Activated CD4-positive, alpha-beta T cell treated with anti-CD3 and anti-CD28 coated beads, Interleukin-2, amount 50 U/mL, for 16 hours (primary cell): ENCODE data around the gene IL23R.
"Not testable (repeated sequence)": the region's sequence is repeated elsewhere in the genome, so short reads cannot be mapped to it uniquely, and the experiment has no call there.

Experiments used
- DNase-seq: peaks from one replicate; pipeline ENCODE4 v3.0.0-alpha.2; 2020

IL23R gene

DNA sequence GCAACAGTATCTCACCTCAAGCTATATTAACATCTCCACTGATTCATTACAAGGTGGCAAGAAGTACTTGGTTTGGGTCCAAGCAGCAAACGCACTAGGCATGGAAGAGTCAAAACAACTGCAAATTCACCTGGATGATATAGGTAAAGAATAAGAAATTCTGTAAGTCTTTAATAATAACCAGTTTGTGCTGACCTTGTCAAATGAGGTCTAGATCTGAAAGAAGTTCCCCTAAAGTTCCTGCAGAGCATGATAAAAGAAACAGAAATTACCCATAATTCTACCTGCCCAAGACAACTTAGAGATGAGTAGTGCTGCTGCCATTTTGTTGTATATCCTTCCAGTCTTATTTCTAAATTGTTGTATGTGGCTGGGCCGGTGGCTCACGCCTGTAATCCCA is 34.5 kb downstream of the IL23R start:
- DNase-seq, result no peak

DNA sequence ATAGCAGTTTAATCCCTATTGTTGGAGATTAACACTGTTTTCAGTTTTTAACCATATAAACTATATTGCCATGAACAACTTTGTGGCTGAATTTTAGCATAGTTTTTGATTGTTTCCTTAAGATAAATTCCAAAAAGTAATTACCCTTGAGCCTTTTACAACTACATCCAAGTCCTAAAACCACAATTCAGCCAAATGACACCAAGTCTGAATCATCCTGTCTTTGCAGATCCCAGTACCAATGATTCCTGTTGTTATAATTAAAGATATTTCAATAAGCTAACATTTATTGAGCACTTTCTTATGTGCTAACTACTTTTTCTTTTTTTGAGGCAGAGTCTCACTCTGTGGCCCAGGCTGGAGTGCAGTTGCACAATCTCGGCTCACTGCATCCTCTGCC is 35.6 kb downstream of the IL23R start:
- no peak for DNase-seq

DNA sequence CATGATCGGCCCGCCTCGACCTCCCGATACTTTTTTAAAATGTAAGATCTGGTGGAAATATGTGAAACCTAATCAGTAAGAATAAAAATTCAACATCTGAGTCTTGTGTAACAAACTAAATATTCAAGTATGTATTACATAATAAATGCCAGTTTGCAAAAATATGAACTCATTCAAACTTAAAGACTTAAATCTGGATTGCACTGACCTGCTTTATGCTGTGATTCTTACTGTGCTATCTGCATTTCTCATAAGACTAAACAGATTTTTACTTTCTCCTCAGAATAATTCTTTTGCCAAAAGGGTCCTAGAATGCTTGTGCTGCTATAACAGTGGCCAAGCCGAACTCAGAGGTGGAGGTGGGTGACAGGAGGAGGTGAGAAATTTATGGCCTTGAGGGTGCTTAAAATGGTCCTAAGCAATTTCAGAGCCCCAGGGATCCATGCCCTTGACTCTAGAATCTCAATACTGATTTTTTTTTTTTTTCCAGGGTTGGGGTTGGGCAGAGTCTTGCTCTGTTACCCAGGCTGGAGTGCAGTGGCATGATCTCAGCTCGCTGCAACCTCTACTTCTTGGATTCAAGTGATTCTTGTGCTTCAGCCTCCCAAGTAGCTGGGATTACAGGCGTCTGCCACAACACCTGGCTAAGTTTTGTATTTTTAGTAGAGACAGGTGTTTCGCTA is 38.2 kb downstream of the IL23R start:
- DNase-seq, result no peak

DNA sequence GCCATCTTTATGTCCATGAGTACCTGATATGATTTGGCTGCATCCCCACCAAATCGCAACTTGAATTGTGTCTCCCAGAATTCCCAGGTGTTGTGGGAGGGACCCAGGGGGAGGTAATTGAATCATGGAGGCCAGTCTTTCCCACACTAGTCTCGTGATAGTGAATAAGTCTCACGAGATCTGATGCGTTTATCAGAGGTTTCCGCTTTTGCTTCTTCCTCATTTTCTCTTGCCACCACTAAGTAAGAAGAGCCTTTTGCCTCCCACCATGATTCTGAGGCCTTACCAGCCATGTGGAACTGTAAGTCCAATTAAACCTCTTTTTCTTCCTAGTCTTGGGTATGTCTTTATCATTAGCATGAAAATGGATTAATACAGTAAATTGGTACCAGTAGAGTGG is 41.1 kb downstream of the IL23R start:
- not testable (repeated sequence) for DNase-seq

DNA sequence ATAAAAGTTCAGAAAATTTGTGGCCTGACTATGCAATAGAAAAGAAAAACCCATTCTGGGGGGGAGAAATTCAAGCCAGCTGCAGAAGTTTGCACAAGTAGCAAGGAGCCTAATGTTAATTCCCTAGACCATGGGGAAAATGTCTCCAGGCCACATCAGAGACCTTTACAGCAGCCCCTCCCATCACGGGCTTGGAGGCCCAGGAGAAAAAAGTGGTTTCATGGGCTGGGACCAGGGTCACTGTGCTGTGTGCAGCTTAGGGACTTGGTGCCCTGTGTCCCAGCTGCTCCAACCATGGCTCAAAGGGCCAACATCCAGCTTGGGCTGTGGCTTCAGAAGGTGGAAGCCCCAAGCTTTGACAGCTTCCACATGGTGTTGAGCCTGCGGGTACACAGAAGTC is 42.0 kb downstream of the IL23R start:
- no peak for DNase-seq

DNA sequence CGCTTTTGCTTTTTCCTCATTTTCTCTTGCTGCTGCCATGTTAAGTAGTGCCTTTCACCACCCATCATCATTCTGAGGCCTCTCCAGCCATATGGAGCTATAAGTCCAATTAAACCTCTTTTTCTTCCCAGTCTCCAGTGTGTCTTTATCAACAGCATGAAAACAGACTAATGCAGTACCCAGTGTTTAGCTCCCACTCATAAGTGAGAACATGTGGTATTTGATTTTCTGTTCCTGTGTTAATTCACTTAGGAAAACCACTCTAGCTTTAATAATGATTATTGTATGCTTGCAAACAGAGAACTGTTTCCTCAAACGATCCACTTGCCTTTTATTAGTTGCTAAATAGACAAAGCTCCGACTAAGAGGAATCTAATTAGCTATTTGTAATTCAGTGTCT is 43.3 kb downstream of the IL23R start:
- DNase-seq, result no peak

DNA sequence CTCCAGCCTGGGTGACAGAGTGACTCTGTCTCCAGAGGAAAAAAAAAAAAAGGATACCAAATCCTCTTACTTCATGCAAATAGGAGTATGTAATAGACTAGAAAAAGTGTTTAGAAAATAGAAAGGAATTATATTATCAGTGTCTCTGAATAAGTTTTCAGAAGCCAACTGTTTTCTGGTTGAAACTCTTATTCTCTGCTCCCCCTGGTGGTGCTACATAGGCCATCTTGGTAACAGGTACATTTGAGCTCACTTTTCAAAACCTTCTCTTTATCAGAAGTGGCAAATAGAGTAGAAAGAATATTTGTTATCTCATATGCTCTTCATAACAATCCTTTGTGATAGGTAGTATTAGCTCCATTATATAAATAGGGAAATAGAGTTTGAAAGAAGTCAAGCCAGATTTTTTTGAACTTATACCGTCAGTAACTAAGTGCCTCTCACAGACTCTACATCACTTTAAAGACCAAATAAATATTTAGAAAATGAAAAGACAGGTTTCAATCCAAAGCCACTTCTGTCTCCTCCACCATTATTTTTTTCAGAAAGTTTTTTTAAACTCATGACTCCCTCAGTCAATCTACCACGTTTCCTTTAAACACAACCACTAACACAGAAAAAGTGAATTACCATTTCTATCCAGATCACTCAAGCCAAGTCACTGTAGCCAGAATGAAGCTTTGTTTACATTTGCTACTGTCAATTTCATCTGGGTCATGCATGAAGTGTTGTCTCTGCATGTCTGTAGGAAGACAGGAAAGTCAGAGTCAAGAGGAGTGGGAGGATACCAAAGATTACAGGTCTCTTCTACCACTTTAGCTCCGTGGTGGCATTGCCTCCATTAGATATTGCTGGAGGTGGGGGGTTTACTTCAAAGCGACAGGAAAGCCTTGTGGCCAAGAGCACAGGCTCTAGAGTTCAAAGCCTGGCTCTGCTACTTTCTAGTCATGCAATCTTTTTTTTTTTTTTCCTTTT is 45.6 kb downstream of the IL23R start:
- peak; percentile 70 for DNase-seq

DNA sequence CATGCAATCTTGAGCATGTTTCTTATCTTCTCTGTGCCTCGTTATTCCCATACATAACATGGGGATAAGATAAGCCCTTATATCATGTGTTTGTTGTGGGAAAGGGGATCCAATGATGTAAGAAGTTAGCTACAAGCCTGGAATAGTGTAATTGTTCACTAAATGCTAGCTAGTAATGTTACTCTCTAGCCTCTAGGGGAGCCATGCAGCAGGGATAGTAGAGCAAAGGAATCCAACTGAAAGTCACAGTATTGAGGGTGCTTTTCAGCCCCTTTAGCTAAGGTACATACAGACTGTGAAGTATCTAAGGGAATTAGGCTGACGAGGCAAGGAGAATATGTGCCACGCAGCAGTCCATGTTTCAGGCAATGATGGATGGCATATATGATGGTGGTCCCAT is 46.9 kb downstream of the IL23R start:
- DNase-seq, result peak; percentile 28

DNA sequence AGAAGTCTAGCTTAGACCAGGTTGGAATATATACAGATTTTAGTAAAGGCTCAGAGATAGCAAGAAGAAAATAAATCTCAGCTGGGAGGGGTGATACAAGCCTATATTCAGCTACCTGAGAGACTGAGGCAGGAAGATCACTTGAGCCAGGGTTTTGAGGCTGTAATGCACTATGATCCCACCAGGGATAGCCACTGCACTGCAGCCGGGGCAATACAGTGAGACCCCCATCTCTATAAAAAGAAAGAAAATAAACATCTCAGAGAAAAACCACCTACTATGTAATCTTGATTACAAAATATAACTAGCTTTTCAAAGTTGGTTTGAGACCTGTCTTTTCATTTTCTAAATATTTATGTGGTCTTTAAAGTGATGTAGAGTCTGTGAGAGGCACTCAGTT is 47.7 kb downstream of the IL23R start:
- DNase-seq, result no peak

DNA sequence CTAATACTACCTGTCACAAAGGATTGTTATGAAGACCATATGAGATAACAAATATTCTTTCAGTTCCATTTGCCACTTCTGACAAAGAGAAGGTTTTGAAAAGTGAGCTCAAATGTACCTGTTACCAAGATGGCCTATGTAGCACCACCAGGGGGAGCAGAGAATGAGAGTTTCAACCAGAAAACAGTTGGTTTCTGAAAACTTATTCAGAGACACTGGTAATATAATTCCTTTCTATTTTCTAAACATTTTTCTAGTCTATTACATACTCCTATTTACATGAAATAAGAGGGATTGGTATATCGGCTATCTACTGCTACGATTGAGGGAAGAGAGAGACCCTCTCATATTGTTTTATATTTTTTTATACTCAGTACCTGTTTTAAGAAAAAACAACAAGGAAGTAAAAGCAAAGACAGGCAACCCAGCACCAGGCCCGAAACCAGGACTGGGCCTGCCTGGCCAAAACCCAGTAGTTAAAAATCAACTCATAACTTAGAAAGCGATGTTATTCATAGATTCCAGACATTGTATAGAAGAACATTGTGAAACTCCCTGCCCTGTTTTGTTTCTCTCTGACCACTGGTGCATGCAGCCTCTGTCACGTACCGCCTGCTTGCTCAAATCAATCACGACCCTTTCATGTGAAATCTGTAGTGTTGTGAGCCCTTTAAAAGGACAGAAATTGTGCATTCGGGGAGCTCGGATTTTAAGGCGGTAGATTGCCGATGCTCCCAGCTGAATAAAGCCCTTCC is 48.3 kb downstream of the IL23R start:
- peak; percentile 61 for DNase-seq

DNA sequence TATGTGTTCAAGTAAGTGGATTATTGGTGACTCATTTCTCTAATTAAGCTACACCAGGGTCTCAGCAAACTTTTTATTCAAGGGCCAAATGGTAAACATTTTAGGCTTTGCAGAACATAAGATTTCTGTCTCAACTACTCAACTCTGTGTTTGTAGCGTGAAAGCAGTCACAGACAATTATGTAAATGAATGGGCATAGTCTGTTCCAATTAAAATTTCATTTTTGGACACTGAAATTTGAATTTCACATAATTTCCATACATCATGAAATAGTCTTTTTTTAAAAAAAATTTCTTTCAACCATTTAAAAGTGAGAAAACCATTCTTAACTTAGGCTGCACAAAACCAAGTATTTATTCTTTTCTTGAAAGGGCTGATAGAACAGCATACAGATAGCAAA is 50.1 kb downstream of the IL23R start:
- DNase-seq, result no peak

DNA sequence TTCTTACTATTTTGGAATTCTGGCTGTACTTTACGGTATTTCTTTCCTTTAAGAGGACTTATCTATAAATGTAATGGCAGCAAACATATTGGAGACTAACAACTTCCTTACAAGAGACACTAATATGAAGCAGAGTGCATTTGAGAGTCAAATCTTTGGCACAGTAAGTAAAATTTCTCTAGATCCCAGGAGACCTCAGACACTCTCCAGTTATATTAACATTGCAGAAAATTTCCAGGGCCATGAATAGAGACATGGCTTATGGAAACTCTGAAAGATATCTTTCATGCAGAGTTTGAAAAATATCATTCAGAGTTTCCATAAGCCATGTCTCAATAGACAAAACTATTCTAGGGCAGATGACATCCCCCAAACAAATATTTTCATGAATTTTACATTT is 51.2 kb downstream of the IL23R start:
- DNase-seq, result no peak

DNA sequence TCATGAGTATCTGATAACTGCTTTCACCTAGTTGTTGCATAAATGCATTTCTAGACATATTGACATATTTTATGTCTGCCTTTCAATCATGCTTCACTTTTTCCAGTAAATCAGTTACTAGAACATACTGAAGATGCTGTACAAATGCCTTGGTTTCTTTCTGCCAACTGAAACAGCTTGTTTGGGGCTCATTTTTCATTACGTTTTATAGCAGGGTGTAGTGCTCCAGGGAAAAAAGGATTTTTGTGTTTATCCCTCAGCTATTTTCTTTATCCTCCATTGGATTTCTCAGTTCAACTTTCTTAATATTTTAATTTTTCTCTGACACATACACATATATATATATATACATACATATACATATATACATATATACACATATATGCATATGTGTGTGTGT is 51.7 kb downstream of the IL23R start:
- no peak for DNase-seq

DNA sequence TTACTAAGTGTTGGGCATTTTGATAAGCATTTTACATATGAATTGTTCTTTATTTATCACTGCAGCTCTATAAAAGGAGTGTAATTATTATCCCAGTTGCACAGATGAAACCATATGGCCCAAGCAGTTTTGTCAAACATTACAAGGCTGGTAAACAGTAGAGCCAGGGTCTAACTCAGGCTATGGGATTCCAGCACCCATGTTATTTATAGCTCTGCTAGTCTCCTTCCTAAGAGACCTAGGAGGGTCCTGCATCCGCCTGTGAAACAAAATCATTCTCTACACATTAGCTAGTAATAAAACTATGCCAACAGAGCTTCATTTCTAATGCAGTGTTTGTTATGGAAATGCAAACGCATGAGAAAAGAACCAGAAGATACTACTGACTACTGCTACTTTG is 58.6 kb downstream of the IL23R start:
- no peak for DNase-seq

DNA sequence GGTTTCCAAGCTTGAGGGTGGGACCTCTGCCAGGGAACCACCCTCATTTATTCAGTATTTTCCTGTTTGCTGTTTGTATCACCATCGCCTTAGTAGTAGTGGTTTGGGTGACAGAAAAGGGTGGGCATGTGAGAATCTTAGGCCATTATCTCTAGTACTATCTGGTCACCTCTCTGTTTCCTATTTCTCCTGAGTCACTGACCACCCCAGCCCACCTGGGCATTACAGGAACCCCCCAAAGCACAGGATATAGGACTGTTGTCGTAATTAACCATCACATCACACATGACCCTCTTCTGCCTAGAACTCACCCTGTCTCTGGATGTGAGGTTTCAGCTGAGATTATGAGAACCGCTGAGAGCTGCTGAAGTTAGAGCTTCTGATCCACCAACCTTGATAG is 60.4 kb downstream of the IL23R start:
- DNase-seq, result no peak

DNA sequence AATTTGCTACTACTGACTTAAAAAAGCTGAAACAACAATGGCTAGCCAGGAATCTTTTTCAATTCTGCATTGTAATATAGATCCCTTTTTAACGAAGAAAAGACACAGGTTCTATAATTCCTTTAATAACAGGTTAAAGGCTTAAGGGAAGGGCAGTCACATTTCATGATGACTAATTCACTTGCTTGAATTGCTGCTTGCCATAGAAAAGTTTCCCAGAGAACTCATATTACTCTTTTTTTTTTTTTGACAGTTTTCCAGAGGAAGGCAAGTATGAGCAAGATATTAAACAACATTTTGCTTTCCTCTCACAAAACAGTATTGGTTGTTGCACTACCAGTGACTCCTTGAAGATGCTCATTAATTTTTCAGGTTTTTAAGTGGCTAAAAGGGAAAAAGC is 60.9 kb downstream of the IL23R start:
- DNase-seq, result no peak

DNA sequence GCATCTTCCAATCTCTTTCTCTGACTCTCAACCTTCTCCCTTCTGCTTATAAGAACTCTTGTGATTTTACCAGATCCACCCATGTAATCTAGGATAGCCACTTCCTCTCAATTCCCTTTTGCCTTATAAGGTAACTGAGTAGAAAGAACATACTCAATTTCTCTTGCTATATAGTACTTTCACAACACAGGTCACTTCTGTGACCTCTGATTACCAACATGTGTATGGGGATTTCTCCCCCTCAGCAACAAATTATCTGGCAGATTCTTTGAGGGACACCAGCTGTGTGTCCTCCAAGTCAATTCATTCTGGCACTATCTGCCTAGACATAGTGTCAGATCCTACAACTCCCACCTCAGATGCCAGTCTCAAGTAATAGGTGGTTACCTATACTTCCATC is 62.5 kb downstream of the IL23R start:
- no peak for DNase-seq

DNA sequence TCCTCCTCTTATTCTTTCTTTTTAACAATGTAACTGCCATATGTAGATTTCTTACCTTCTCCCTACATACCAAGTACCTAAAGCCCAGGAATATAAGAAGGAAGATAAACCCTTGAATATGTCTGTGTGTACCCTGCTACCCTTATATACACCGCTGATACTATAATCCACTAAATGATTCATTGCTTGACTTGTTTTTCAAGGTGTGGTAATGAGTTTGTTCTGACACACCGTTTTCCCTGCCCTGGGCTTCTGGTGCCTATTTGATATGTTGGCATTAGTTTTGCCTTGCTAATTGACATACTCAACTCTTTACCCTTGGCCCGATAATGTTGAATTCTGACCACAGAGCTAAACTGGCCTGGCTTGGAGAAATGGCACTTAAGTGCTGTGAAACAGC is 64.3 kb downstream of the IL23R start:
- no peak for DNase-seq

DNA sequence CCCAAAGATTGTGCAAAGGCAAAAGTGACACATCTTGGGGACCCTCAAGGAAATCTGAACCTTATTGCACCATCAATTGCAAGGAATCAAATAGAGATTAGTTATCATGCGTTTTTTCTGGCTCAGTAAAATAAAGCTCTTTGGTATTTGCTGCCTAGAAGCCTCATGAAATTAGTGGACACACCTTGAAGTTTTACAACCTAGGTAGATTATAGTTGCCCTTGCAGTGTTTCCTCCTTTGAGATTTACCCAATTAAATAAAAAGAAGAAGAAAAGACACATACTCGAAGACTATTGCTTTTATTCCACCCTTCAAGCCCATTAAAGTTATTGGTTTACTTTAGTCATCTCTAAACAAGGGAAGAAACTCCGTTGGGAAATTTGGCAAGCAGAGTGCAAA is 70.0 kb downstream of the IL23R start:
- no peak for DNase-seq

DNA sequence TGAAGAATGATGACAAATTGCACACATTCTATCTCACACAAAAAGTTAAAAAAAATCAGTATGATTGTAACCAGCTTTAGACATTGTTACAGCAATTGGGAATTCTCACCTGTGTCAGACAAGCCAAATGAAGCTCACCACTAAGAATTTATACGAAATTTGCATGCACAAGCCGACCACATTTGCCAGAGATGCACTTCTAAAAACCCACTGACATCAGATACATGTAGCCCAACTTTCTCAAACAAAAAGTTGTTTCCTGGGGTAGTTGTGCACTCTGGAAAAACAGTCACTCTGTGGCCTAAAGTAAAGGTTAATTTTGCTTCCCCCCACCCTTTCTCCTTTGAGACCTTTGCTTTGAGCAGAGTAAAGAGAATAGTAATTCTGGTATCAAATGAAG is 73.5 kb downstream of the IL23R start:
- no peak for DNase-seq

DNA sequence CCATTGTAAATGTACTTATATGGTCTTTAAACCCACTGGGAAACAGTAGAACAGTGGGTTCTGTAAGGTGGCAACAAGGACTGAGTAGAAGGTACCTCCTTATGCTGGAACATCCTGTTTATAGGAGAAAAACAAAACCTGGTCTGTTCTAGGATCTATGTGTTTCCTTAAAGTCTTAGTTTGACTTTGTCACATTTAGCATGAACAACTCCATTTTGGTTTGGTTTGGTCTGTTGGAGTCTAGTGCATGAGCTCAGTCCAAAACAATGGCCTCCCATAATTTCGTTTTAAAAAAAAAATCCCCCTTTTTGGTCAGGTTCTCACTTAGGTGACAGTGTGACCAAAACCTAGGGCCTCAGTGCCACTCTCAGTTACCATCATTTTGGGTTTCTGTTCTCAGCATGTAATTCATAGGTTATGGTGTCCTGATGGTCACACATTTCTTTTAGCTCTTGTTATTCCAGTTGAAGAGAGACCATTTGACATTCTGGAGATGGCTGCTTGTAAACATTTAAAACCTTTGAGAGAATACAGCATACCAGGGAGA is 75.0 kb downstream of the IL23R start:
- no peak for DNase-seq

DNA sequence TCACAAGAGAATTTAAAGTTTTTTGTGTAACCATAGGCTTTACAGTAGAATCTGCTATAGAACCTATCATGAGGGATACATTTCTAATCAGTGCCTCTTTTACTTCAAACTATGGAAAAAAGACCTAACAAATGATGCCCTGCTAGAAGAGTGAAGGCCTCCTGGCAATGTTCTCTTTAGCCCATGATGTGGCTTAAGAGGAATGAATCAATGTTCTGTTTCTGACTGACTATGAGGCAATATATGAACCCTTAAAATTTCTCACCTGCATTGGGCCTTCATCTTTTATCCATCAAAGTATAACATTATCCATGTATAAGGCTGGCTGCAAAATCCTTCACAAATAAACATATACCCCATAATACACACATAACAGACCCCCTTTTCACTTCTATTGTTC is 75.8 kb downstream of the IL23R start:
- DNase-seq, result no peak

DNA sequence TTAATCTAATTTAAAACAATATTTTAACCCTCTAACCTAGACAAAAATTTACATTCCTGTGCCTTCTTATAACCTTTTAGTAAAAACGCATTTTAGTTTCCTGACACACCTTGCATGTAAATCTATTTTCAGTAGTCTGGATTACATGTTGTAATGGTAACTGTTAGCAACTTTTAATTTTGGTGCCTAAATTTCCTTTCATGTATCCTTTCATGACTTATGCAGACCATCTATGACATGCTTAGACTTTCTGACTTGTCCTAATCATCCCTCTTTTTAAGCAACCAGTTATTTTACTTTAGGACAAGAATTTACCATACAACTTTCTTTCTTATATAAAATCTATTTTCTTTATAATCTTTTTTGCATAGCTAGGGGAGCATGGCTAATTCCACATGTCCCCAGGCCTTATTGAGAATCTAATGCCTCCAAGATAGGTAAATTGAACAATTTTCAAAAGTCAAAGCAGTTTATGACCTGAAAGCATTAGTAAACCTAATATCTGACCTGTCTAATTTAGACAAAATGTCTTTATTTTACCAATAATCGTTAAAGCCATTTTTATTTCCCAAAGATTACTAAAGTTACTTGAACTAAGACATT is 83.9 kb downstream of the IL23R start:
- DNase-seq, result no peak
